ENCODE data around the gene YIPF2.
"Not testable (repeated sequence)": the region's sequence is repeated elsewhere in the genome, so short reads cannot be mapped to it uniquely, and the experiment has no call there.

DNA sequence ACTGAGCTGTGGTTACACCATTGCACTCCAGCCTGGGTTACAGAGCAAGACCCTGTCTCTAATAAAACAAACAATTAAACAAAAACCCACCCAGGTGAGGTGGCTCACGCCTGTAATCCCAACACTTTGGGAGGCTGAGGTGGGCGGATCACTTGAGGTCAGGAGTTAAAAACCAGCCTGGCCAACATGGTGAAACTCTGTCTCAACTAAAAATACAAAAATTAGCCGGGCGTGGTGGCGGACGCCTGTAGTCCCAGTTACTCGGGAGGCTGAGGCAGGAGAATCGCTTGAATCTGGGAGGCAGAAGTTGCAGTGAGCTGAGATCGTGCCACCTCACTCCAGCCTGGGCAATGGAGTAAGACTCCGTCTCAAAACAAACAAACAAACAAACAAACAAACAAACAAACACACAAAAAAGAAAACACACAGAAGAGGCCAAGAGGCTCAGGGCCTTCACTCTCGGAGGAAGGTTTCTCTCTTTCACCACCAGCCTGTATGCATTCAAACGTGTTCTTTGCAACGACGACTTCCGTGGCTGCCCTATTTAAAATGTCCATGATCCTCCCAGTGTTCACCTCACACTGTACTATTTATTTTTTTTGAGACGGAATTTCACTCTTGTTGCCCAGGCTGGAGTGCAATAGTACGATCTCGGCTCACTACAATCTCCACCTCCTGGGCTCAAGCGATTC lies 31.0 kb upstream of the YIPF2 start:
- not testable (repeated sequence) for TF ChIP-seq POLR2A (IDR thresholded peaks at IDR 0.05; ENCODE audit: low read depth, low read length); POLR2AphosphoS5 (IDR thresholded peaks at IDR 0.05; ENCODE audit: low read depth, low read length); SPI1 (IDR thresholded peaks at IDR 0.05; ENCODE audit: low read depth, low read length); TAF1 (IDR thresholded peaks at IDR 0.05; ENCODE audit: low read depth, low read length); PAX5 (IDR thresholded peaks at IDR 0.05; ENCODE audit: insufficient read depth, low read length, severe bottlenecking); POU2F2 (IDR thresholded peaks at IDR 0.05; ENCODE audit: low read depth, low read length)
